Activated CD4-positive, alpha-beta T cell treated with anti-CD3 and anti-CD28 coated beads, Interleukin-2, amount 50 U/mL, for 1 hour (primary cell): ENCODE data around the gene R3HCC1L.
"Not testable (repeated sequence)": the region's sequence is repeated elsewhere in the genome, so short reads cannot be mapped to it uniquely, and the experiment has no call there.

Experiments
- DNase-seq: peaks from one replicate; pipeline ENCODE4 v3.0.0-alpha.2; 2020

The R3HCC1L gene

DNA sequence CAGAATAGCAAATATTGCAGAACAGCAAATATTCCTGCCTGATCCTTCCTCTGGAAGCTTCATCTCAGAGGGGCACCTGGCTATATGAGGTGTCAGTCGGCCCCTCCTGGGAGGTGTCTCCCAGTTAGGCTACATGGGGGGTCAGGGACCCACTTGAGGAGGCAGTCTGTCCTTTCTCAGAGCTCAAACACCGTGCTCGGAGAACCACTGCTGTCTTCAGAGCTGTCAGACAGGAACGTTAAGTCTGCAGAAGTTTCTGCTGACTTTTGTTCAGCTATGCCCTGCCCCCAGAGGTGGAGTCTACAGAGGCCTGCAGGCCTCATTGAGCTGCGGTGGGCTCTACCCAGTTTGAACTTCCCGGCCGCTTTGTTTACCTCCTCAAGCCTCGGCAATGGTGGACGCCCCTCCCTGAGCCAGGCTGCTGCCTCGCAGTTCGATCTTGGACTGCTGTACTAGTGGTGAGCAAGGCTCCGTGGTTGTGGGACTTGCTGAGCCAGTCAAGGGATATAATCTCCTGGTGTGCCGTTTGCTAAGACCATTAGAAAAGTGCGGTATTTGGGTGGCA is 48.0 kb downstream of the R3HCC1L start:
- not testable (repeated sequence) for DNase-seq

DNA sequence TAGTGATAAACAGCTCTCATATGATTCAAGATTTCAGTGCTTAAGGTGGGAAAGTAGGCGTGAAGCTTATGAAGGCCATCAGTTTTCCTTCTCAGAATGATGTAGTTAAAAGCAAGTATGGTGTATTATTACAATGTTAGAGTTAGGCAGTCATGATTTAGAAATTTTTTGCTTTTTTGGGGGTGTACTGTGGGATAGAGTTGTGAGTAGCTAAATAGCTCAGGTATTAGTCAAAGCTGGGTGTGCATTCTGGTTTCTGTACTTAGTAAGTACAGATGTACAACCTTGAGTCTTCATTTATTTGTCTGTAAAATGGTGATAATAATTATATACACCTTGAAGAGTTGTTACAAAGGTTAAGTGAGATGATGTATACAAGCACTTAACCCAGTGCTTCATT is 52.2 kb downstream of the R3HCC1L start:
- no peak for DNase-seq

DNA sequence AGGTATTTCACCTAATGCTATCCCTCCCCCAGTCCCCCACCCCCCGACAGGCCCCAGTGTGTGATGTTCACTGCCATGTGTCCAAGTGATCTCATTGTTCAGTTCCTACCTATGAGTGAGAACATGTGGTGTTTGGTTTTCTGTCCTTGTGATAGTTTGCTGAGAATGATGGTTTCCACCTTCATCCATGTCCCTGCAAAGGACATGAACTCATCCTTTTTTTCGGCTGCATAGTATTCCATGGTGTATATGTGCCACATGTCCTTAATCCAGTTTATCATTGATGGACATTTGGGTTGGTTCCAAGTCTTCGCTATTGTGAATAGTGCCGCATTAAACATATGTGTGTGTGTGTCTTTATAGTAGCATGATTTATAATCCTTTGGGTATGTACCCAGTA is 56.3 kb downstream of the R3HCC1L start:
- DNase-seq, result not testable (repeated sequence)

DNA sequence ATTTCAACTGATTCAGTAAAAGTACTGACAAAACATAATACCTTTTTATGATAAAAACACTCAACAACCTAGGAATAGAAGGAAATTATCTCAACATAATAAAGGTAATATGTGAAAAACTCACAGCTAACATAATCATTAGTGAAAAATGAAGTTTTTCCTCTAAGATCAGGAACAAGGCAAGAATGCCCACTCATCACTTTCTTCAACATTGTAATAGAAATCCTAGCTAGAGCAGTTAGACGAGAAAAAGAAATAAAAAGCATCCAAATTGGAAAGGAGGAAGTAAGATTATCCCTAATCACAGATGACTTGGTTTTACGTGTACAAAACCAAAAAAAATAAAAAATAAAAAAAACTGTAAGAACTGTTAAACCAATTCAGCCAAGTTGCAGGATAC is 58.6 kb downstream of the R3HCC1L start:
- DNase-seq, result no peak

DNA sequence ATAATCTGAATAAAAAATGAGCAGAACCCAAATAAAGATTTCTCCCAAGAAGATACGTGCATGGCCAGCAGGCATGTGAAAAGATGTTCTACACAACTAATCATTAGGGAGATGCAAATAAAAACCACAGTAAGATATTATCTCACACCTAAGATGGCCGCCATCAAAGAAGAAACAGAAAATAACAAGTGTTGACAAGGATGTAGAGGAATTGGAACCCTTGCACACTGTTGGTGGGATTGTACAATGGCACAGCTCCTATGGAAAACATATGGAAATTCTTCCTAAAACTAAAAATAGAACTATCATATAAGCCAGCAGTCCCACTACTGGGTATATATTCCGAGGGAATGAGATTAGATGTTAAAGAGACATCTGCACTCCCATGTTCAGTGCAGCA is 60.2 kb downstream of the R3HCC1L start:
- DNase-seq, result no peak

DNA sequence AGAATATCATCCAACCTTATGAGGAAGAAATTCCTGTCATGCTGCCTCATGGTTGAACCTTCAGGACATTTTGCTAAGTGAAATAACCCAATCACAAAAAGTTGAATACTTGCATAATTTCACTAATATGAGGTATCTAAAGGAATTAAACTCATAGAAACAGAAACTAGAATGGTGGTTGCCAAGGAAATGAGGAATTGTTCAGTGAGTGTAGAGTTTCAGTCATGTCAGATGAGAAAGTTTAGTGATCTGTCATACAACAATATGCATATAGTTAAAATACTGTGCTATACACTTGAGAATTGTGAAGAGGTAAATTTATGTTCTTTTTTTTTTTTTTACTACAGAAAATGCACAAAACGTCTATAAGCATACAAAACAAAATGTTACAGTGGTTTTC is 60.7 kb downstream of the R3HCC1L start:
- DNase-seq, result no peak

DNA sequence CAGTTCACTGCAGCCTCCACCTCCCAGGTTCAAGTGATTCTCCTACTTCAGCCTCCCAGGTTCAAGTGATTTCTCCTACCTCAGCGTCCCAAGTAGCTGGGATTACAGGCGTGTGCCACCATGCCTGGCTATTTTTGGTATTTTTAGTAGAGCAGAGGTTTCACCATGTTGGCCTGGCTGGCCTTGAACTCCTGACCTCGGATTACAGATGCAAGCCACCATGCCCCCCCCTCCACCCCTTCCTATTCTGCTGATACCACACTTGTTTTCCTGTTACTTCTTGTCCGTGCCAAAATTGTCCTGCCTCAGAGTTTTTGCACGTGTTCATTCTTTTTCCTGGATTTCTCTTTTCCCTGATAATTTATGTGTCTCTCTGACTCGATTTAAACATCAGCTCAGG is 62.5 kb downstream of the R3HCC1L start:
- no peak for DNase-seq

GRCh38 chr10:98201760-98202159 is 67.3 kb downstream of the R3HCC1L start:
- DNase-seq, result no peak

DNA sequence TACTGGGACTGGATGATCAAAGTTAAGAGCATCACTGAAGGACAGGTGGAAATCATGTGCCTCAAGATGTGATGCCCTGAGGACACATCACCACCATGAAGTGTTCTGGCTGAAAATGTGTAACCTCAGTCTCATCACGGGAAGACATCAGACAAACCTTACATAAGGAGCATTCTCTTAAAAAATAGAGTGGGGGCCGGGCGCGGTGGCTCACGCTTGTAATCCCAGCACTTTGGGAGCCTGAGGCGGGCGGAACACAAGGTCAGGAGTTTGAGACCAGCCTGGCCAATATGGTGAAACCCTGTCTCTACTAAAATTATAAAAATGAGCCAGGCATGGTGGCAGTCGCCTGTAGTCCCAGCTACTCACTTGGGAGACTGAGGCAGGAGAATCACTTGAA is 67.9 kb downstream of the R3HCC1L start:
- DNase-seq, result no peak

DNA sequence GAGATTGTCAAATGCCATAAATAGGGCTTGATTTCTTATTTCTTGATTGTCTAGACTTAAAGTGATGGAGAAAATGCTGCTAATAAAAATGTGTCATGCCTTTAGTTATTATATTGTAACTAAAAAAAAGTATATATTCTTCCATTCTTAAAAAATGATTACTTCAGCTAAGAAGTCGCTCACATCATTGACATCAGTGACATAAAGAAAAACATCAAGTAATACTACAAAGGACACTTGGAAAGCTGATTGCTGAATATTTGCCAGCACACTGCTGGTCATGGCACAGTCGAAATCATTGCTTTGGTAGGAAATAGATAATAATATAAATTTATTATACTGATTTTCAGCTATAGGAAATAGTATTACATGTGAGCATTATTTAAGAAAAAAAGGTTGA is 70.9 kb downstream of the R3HCC1L start:
- no peak for DNase-seq

DNA sequence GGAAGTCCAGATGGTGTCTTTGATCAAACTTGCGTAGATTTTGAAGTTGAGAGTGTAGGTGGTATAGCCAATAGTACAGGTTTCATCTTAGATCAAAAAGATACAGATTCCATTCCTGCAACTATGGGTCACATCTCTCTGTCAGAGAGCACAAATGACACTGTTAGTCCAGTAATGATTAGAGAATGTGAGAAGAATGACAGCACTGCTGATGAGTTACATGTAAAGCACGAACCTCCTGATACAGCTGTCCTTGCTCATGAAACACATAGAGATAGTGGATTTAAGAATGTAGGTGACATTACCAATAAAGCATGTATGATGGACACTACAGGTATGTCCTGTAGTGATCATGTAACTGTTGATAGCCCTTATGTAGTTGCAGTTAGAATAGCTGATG is 74.5 kb downstream of the R3HCC1L start:
- DNase-seq, result no peak

DNA sequence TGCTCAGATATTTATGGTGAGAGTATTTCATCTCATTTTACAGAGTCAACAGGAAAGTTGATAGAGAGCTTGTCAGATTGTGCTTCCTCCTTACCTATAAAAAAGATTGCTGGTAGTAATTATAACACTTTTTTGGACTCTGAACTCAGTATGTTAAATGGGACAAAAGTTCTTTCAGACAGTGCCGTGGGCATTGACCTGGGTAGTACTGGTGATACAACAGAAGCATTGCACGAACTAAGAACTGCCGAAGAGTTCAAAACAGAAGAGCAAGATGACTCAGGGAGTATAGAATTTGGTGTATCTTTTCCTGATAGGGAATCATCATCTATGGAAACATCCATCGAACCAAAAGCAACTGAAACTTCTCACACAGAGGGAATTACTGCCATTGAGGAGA is 75.0 kb downstream of the R3HCC1L start:
- no peak for DNase-seq

GRCh38 chr10:98212196-98212595 is 77.7 kb downstream of the R3HCC1L start:
- no peak for DNase-seq

GRCh38 chr10:98213740-98214139 is 79.3 kb downstream of the R3HCC1L start:
- DNase-seq, result no peak

DNA sequence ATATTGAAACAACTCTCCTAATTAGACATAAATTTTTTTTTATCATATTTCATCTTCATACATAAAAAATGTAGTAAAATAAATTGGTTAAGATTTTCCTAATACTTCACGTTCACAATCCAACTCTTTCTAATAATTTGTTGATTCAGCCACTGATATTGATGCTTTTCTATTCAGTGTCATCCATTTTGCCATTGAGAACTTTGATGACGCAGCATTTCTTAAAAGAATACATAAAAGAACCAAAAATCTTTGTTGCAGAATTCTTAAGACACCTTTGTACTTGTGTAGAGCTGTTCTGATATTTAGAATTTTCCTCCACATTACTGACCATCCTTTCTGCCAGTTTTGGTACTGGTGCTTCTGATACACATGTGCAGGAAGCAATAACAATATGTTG is 80.9 kb downstream of the R3HCC1L start:
- DNase-seq, result no peak

DNA sequence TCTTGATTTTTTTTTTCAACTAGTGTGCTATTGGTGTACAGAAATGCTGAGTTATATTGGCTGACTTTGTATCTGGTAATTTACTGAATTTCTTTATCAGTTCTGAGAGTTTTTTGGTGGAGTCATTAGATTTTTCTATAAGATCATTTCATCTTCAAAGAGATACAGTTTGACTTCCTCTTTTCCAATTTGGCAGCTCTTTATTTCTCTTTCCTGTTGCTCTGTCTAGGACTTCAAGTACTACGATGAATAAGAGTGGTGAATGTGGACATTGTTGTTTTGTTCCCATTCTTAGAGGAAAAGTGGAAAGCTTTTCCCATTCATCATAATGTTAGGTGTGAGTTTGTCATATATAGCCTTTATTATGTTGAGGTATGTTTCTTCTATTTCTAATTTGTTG is 83.3 kb downstream of the R3HCC1L start:
- no peak for DNase-seq

GRCh38 chr10:98223874-98224273 is 89.4 kb downstream of the R3HCC1L start:
- DNase-seq, result no peak

DNA sequence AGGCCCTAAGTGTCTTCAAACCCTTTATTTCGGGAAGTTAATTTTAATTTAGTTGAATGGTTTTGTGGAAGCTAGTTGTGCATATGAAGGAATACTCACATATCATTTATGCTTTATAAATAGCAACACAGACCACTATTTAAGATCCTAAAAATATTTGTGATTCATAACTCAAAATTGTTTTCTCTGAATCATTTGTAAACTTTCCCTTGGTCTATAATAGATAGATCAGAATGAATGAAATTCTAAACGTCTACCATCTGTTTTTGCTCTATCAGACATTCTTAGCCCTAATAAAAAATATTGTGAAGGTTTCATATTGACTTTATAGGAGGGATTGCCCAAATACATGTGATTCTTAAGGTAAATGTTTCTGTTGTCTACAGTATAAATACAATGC is 90.1 kb downstream of the R3HCC1L start:
- DNase-seq, result no peak

- no peak for DNase-seq
Observed at GRCh38 chr10:98224996-98225395, 90.5 kb downstream of the R3HCC1L start.

- DNase-seq, result no peak
Observed at GRCh38 chr10:98226508-98227144, 92.2 kb downstream of the R3HCC1L start.

GRCh38 chr10:98227713-98228112 is 93.3 kb downstream of the R3HCC1L start:
- DNase-seq, result not testable (repeated sequence)

GRCh38 chr10:98228266-98228665 is 93.8 kb downstream of the R3HCC1L start:
- not testable (repeated sequence) for DNase-seq

DNA sequence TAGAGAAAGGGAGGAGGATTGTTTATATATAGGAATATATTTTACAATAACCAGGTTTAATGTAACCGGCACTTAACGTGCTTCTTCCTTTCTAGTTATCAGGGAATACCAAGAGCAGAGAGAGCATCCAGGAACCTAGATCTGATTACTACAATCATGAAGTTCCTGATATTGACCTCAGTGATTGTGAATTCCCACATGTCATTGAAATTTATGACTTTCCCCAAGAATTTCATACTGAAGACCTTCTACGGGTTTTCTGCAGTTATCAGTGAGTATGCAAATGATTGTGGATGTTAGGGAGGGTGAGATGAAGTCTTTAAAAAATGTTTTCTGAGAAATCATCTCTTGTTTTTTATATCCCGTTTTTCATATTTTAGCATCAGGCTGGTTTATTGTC is 97.0 kb downstream of the R3HCC1L start:
- DNase-seq, result no peak

DNA sequence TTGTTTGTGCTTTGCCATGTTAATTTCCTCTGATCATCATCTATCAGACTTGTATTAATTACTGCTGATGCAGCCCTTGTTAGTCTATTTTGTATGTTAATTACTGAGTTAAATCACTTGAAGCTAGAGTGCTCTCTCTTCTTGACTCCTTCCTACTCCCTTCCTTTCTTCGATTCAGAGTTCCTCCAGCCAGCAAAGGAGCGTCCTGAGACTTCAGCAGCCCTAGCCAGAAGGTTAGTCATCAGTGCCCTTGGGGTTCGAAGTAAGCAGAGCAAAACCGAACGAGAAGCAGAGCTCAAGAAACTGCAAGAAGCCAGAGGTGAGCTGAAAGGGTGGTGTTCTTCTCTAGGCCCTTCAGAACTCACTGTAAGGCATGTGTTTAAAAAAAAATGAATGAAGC is 101.4 kb downstream of the R3HCC1L start:
- no peak for DNase-seq

DNA sequence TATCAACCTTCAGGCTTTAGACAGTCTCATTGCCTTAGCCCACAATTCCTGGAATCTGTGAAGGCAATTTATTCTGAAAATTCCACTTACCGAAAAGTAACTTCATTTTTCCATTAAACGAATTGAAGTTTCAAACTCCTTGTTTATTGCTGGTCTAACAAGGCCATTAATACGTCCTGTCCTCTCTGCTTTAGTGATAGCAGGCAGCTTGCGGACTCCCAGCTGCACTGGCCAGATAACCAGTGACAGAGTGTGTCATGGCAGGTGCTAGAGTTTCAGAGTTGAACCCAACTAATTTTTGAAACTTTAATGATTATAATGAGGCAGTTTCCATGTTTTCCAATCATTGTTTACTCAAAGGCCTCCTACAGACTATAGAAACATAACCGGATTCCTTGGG is 102.4 kb downstream of the R3HCC1L start:
- DNase-seq, result no peak
